Stimulated activated CD8-positive, alpha-beta memory T cell treated with anti-CD3 and anti-CD28 coated beads, Interleukin-12 subunit alpha, Interleukin-12 subunit beta, amount 100 ng/mL, for 4 hours (primary cell): ENCODE data around the gene PPP1R9B.
A peak's percentile ranks its signal among the peaks of the same experiment; 100 is the strongest.

Experiments used
- DNase-seq: peaks from one replicate; pipeline ENCODE4 v3.0.0-alpha.2; 2020; ENCODE audit warnings: low read depth

PPP1R9B gene, protein sequence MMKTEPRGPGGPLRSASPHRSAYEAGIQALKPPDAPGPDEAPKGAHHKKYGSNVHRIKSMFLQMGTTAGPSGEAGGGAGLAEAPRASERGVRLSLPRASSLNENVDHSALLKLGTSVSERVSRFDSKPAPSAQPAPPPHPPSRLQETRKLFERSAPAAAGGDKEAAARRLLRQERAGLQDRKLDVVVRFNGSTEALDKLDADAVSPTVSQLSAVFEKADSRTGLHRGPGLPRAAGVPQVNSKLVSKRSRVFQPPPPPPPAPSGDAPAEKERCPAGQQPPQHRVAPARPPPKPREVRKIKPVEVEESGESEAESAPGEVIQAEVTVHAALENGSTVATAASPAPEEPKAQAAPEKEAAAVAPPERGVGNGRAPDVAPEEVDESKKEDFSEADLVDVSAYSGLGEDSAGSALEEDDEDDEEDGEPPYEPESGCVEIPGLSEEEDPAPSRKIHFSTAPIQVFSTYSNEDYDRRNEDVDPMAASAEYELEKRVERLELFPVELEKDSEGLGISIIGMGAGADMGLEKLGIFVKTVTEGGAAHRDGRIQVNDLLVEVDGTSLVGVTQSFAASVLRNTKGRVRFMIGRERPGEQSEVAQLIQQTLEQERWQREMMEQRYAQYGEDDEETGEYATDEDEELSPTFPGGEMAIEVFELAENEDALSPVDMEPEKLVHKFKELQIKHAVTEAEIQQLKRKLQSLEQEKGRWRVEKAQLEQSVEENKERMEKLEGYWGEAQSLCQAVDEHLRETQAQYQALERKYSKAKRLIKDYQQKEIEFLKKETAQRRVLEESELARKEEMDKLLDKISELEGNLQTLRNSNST

DNA sequence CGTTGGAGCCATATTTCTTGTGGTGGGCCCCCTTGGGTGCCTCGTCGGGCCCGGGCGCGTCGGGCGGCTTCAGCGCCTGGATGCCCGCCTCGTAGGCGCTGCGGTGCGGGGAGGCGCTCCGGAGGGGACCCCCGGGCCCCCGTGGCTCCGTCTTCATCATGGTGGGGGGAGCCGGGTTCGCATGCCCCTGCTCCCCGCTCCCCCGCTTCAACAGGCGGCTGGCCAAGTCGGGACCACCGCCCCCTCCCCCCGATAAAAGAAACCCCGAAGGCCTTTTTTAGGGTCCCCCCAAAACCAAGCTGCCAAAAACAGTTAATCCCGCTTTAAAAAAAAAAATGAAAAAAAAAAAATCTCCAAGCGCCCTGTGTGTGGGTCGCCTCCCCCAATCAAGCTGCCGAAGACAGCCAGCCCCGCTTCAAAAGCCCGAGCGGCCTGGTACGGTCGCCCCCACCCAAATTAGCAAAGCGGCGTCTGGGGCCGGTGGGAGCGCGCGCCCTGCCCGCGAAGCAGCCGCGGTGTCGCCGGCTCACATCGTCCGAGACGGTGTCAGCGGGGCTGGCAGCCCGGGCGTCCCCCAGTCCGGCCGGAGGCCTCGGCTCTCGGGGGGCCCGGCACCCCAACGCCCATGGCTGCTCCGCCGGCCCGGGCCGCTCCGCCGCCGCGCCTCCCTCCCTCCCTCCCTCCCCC, at the start of gene PPP1R9B:
TSS of gene PPP1R9B (minus strand) at position 324 of the 687 bp plus-strand sequence. CDS start at position 160, 164 bp downstream.
- DNase-seq: no peak

DNA sequence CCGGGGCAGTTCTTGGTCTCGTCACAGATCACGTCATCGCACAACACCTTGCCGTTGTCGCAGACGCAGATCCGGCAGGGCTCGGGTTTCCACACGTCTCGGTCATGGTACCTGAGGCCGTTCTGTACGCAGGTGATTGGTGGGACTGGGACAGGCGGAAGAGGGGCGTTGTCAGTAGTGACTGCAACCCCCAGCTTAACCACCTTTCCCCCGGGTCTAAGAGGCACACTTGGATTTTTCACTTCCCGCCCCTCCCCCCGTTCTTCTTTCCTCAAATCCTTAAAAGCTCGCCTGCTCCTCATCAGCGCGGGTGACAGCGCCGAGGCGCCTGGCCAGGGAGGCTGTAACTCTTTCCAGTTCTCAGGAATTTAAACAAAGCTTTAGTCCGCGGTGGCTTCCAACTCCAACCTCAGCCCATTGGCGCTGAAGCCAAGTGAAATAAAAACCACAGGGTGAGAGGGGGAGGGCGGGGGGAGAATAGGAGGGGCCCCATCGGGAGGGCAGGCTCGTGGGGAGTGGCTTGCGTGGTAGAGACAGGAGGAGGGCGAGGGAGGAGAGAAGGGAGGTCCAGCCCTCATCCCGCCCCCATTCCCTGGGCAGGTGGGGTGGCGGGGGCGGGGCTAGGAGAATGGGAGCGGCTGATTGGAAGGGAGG, 49.5 kb upstream of the PPP1R9B start:
- peak; percentile 29 for DNase-seq

DNA sequence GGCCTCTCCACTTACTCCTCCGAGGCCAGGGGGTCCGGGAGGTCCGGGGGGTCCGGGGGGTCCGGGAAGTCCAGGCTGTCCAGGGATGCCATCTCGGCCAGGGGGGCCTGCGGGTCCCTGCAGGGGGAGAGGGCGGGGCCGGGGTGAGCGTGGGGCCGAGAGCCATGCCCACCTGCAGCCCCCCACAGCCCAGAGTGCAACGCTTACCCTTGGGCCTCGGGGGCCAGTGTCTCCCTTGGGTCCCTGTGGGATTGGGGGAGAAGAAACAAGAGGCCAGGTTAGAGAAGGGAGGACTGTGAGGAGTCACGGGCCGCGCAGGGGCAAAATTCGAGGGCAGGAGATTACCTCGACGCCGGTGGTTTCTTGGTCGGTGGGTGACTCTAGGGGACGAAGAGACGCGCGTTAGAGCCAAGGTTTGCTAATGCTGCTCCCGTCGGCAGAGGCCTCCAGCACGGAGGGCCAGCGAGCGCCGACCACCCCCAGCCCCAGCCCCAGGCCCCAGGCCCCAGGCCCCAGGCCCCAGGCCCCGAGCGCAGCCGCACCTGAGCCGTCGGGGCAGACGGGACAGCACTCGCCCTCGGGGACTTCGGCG, 48.8 kb upstream of the PPP1R9B start:
- DNase-seq: no peak

DNA sequence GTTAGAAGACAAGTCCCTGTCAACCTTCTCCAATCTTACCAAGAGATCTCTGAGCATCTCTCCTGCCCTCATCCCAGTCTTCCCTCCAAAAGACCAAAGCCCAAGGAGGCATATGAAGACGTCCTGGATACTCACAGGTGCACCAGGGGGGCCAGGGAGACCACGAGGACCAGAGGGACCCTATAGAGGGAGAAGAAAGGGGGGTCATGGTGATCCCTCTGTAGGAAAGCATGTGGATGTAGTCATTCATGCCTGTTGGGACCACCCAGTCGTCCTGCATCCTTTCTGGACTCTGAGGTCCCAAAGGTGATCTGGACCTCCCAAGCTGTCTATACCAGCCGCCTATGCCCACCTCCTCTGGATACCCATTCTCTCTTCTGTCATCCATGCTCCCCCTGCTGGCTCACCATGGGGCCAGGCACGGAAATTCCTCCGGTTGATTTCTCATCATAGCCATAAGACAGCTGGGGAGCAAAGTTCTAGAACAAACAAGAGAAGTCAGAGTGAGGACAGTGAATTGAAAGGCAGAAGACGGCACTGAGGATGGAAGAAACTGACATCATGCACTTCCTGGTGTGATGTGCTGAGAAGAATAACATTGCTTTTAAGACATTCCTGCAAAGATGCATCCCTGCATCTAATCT, 47.7 kb upstream of the PPP1R9B start:
- DNase-seq: no peak

DNA sequence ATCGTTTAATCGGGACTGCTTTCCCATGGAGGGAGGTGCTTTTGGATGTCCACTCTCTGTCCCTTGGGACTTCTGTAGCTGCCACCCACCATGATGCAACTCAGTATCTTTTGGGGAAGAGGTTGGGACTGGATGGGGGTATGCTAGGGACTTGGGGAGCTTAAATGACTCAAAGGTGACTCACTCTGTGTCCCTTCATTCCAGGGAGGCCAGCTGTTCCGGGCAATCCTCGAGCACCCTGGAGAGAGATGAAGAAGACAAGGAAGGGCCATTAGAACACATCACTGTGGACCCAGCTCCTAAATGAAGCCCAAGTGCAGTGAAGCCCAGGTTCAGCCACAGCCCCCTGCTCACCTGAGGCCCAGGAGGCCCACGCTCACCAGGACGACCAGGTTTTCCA, 46.3 kb upstream of the PPP1R9B start:
- no peak for DNase-seq

DNA sequence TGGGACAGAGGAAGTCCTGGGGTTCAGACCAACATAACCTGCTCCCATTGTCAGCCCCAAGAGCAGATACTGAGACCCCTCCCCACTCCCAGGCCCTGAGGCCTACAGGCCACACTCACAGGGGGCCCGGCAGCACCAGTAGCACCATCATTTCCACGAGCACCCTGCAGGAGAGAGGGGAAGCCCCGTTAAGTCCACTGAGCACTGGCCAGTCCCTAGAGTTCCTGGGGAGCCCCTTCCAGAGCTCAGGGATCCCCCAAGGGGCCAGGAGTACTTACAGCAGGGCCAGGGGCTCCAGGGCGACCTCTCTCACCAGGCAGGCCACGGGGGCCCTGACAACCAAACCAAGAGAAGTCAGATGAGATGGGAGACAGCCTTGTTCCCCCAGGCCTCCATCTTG, 45.6 kb upstream of the PPP1R9B start:
- no peak for DNase-seq

DNA sequence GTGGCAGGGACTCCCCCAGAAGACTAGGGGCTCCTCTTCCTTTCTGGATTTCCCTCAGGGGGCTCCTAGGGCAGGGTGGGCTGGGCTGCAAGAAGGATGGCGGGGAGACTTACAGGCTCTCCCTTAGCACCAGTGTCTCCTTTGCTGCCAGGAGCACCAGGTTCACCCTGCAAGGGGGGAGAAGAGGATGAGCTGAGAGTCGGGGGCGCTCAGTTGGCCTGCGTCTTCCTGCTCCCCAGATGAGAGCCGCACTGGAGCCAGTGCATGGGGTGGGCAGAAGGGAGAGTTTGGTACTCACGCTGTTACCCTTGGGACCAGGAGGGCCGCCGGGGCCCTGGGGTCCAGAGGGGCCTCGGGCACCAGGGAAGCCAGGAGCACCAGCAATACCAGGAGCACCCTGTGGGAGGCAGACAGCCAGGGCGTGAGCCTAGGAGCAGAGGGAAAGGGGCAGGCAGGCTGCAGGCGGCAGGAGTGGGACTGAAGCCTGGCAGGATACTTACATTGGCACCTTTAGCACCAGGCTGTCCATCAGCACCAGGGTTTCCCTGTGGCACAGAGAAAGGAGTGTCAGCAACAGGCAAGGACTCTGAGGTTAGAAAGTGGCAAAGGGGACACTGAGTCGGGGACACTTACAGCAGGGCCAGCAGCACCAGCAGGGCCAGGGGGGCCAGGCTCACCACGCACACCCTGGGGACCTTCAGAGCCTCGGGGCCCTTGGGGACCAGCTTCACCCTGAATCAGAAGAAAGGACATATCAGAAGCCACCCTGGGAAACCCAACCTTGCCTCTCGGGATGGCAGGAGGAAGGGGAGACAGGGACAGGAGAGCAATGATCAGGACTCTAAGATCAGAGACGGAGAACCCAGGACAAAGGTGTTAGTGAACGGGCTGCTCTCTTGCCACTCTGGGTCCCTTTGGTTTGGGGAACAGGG, 44.7 kb upstream of the PPP1R9B start:
- DNase-seq: no peak

DNA sequence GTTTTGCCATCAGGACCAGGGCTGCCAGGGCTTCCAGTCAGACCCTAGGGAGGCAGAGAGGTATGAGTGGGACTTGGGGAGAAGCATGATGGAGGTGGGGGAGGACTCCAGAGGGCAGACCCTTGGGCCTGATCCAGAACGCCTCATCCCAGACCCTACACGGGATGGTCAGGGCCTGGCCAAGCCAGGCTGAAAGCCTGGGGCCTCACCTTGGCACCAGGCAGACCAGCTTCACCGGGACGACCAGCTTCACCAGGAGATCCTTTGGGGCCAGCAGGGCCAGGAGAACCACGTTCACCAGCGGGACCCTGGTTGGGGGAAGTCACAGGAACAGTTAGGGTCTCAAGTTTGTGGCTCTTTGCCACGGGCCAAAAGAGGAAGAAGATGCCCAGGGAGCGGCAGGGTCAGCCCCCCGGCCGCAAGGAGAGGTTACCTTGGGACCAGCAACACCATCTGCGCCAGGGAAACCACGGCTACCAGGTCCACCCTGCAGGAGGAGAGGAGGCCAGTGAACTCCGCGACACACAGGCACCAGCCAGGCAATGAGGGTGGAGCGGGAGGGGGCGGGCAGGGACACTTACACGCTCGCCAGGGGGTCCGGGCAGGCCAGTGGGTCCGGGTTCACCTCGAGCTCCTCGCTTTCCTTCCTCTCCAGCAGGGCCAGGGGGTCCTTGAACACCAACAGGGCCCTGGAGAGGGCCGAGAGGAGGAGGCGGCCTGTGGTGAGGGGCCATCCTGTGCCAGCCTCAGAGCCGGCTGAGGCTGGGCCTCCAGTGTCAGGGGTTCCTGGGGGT, 43.9 kb upstream of the PPP1R9B start:
- no peak for DNase-seq

DNA sequence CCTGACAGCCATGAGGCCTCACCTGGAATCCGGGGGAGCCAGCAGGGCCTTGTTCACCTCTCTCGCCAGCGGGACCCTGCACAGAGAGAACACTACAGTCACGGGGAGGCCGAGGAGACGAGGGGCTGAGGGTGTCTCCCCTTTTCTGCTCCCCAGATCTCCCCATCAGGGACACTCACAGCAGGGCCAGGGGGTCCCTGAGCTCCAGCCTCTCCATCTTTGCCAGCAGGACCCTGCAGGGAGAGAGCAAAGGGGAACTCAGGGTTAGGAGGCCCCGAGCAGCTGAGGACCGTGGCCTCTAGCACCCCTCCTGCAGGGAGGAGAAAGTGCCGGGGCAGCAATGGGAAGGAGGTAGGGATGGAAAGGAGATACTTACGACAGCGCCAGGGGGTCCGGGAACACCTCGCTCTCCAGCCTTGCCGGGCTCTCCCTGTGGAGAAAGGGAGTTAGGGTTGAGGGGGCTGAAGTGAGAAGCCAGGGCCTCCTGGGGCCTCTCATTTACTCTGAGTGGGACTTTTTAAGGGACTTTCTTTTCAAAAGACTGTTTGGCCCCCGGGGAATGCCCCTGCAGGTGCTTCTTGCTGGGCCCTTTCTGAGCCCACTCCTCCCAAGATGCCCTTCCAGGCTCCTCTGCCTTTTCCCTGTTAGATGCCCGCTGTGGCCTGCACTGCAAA, 42.3 kb upstream of the PPP1R9B start:
- DNase-seq: no peak

DNA sequence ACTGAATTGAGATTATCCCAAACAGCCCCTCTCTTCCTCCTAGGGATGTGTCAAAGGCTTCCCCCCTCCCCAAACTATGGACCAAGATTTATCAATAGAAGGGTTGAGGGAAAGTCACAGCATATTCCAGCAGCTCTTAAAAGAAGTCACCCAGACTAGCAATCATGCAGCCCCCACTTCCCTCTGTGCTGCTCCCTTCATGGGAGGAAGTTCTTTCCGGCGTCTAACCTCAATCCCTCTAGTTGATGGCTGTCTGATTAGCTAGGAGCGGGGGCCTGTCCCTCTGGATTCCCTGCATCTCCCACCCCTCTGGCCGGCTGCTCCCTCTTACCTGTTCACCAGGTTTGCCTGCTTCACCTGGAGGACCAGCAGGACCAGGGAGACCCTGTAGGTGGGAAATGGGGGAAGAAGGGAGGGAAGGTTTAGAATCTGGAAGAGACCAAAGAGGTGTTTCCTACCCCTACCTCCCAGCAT, 41.7 kb upstream of the PPP1R9B start:
- no peak for DNase-seq

DNA sequence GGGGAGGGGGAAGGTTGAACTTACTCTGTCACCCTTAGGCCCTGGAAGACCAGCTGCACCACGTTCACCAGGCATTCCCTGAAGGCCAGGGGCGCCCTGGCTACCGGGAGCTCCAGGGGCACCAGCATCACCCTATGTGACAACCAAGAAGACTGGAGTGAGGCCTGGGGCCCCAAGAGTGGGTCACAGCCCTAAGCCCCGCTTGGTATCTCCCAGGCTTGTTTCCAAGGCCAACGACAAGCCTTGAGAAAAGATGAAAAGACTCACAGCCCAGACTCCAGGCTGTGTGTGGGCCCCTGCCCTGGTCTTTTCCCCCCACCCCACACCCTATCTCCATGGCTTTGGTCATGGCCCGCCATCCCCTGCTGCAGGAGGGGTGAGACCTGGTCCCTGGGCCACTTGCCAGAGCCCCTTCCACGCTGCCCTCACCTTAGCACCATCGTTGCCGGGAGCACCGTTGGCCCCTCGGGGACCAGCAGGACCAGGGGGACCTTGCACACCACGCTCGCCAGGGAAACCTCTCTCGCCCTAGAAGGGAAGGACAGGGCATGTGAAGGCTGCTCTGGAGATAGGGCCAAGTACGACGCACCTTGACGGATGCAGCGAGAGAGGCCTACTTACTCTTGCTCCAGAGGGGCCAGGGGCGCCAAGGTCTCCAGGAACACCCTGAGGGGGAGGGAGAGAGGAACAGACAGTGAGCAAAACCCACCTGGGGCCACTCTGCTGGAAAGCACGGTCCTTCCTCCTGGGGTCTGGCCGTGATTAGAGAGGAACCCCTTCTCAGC, 41.1 kb upstream of the PPP1R9B start:
- no peak for DNase-seq

DNA sequence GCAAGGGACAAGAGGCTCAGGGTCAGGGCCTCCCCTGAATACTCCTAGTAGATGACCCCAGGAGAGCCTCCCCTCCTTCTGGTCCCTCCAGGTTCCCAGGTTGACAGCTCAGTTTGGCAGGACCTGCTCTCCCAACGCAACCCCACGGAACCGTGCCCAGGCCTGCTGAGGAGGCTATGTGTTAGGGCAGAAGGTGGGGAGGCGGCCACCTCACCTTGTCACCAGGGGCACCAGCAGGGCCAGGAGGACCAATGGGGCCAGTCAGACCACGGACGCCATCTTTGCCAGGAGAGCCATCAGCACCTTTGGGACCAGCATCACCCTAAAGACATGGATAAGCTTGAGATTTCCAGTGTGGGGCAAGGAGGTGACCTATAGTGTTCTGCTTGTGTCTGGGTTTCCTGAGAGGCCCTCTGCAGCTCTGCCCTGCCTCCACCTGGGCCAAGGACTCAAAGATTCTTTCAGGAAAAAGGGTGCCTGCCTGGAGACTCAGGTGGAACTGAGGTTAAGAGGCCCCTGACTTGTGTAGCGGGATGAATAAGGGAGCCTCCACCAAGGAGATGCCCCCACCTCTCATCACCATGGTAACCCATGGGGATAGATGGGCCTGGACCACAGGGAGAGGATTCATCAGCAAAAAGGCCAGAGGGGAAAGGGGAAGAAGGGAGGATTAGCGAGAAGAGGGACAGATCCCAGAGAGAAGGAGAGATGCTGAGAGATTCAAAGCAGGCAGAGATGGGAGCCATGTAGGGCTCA, 40.3 kb upstream of the PPP1R9B start:
- no peak for DNase-seq

DNA sequence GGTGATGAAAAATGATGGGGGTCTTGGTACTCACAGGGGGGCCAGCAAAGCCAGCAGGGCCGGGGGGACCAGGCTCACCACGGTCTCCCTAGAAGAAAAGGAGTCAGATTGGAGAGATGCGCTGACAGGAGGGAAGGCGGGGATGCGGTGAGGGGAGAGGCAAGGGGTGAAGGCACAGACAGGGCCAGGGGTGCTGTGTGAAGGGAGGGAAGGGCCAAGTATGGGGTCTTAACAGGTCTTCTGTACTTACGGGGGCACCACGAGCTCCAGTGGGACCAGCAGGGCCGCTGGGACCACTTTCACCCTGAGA, 39.8 kb upstream of the PPP1R9B start:
- DNase-seq: no peak

DNA sequence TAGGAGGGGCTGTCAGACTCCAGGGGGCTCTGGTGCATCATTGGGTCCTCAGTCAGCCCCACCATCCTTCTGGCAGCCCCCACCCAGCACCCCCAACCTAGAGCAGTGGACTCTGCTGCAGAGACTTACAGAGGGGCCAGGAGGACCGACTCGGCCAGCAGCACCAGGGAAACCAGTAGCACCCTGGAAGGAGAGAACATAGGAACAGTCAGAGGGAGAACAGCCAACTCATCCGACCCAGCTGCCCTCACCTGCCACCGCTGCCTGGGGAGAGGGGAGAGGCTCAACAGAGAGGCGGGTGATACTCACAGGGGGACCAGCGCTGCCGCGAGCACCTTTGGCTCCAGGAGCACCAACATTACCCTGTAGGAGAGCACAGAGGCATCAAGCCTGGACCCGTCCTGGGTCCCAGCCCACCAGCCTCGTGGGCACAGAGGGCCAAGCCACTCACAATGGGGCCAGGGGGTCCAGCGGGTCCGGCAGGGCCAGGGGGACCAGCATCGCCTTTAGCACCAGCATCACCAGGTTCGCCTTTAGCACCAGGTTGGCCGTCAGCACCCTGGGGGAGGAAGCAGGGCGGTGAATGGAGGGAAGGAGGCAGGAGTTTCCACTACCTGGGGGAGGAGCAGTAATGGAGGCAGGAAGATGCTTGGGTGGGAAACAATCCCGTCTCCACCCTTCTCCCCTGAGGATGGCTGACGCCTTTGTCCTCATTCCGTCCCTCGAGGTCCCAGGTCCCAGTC, 39.2 kb upstream of the PPP1R9B start:
- no peak for DNase-seq

DNA sequence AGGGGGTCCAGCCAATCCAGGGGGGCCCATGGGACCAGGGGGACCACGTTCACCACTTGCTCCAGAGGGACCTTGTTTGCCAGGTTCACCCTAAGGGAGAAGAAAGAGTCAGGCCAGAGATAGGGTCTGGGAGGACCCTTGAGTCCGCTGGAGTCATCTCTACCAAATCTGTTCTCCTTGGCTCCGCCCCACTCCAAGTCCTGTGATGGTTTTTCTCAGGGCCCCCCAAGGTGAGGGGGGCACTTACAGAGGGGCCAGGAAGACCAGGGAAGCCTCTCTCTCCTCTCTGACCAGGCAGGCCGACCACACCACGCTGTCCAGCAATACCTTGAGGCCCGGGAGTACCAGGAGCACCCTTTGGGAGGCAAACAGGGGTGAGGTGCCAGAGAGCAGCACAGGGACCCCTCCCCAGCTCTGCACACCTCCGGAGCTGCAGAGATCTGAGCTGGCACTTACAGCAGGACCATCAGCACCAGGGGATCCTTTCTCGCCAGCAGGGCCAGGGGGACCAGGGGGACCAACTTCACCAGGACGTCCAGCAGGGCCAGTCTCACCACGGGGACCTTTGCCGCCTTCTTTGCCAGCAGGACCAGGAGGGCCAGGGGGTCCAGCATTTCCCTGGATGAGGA, 38.6 kb upstream of the PPP1R9B start:
- DNase-seq: no peak

DNA sequence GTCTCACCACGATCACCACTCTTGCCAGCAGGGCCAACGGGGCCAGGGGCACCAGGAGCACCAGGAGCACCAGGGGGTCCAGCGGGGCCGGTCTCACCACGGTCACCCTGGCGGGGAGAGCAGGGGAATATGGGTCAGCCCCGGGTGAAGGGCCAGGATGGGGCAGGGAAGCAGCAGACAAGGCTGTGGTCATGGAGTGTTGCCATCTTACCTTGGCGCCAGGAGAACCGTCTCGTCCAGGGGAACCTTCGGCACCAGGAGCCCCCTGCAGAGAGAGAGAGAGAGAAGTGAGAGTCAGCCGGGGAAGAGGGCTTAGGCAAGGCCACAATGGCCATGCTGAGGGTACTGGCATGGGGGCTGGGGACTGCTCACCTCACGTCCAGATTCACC, 38.0 kb upstream of the PPP1R9B start:
- DNase-seq: no peak
